ENCODE data around the gene MARCKSL1. TPM values are rescaled to one million over a fixed set of nuclear protein-coding genes. Genes with fewer than 3 reads are reported as not detected.

The MARCKSL1 gene
- polyA plus RNA-seq, 1 donor from 2014 or later = 694 TPM

DNA sequence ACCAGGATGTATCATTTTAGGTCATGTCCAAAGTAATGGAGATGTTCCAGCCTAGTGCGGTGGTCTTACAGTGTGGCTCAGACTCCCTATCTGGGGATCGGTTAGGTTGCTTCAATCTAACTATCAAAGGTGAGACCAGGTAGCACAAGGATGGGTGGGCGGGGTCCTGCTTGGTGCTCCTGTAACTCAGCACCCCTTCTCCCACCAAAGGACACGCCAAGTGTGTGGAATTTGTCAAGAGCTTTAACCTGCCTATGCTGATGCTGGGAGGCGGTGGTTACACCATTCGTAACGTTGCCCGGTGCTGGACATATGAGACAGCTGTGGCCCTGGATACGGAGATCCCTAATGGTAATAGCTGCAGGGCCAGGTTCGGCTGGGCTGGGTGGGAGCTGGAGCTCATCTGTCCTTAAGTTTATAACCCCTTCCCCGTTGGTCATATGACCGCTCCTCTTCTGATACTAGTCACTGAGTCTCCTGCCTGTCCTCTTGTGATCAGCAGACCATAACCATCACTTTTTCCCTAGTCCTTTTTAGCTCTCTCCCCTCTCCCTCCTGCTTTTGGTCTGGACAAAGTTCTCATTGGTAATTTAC, 5.4 kb downstream of the MARCKSL1 start:
- no peak overlapping the region for H2AFZ ChIP-seq (ENCODE audit: low read depth, low read length)
- no peaks in the 10 kb centered on the region for H3K9me3 ChIP-seq (ENCODE audit: low read length)
- no peak overlapping the region for H3K4me3 ChIP-seq (ENCODE audit: low read length)
- peaks cover 22% of the 10 kb centered on the region for H4K20me1 ChIP-seq (ENCODE audit: insufficient read depth)
- H3K9me2 ChIP-seq (ENCODE audit: insufficient read depth, low read length) = no peaks in the 10 kb centered on the region
- H3K27me3 ChIP-seq (ENCODE audit: insufficient read depth, low read depth, low read length) = no peaks in the 10 kb centered on the region
- no peak overlapping the region for H3K9ac ChIP-seq (ENCODE audit: low read length)
- no peaks in the 10 kb centered on the region for H3F3A ChIP-seq (ENCODE audit: insufficient read depth, low read length, poor library complexity, severe bottlenecking)
- no peak overlapping the region for H3K4me2 ChIP-seq (ENCODE audit: low read length)
- peaks cover 6% of the 10 kb centered on the region for H3K36me3 ChIP-seq (ENCODE audit: insufficient read depth, low read length)
- H3K27ac ChIP-seq (ENCODE audit: low read length) = no peak overlapping the region
- TF ChIP-seq SMC3 (conservative IDR thresholded peaks at IDR 0.05; ENCODE audit: poor library complexity) = no peak
- peaks cover 29% of the 10 kb centered on the region for H3K79me2 ChIP-seq (replicated peaks; ENCODE audit: insufficient read depth, low read length)

DNA sequence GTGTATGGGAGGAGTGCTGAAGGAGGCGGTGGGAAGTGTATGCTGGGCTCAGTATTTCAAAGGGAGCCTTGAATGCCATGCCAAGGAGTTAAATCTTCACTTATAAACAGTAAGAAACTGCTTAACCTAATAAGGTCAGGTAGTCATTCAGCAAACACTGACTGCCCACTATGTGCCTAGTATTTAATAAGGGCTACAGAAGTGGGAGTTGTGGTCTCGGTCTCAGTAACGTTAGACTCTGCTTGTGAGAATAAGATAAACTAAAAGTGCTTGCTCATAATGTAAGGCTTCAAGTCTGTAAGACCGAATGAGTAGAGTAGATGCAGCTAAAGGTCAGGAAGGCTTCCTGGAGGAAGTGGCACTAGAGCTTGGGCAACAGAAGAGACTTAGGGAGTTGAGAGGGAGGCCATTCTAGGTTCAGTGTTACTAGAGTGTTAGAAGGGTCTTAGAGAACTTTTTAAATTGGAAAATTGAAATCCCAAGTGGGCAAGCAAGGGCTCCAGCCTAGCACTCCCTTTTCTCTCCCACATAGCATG, 6.0 kb downstream of the MARCKSL1 start:
- Histone ChIP-seq H3K4me3 (ENCODE audit: low read length) (no peak overlapping the region), H3K9me3 (ENCODE audit: low read length) (no peaks in the 10 kb centered on the region), H3F3A (ENCODE audit: insufficient read depth, low read length, poor library complexity, severe bottlenecking) (no peaks in the 10 kb centered on the region), H3K4me2 (ENCODE audit: low read length) (no peak overlapping the region), H2AFZ (ENCODE audit: low read depth, low read length) (no peak overlapping the region), H3K27ac (ENCODE audit: low read length) (no peak overlapping the region), H3K9me2 (ENCODE audit: insufficient read depth, low read length) (no peaks in the 10 kb centered on the region), H4K20me1 (ENCODE audit: insufficient read depth) (peaks cover 21% of the 10 kb centered on the region), H3K79me2 (replicated peaks; ENCODE audit: insufficient read depth, low read length) (peaks cover 23% of the 10 kb centered on the region), H3K36me3 (ENCODE audit: insufficient read depth, low read length) (peaks cover 6% of the 10 kb centered on the region), H3K27me3 (ENCODE audit: insufficient read depth, low read depth, low read length) (no peaks in the 10 kb centered on the region), H3K9ac (ENCODE audit: low read length) (no peak overlapping the region)
- TF ChIP-seq REST (IDR thresholded peaks at IDR 0.05; ENCODE audit: borderline replicate concordance) (no peak), RAD21 (conservative IDR thresholded peaks at IDR 0.05) (no peak), EZH2 (IDR thresholded peaks at IDR 0.05; ENCODE audit: borderline replicate concordance, insufficient read depth, low read length, poor library complexity, severe bottlenecking) (no peak), SMC3 (conservative IDR thresholded peaks at IDR 0.05; ENCODE audit: poor library complexity) (no peak), POLR2AphosphoS5 (IDR thresholded peaks at IDR 0.05) (no peak), TAF1 (IDR thresholded peaks at IDR 0.05; ENCODE audit: low read depth) (no peak), MXI1 (conservative IDR thresholded peaks at IDR 0.05; ENCODE audit: poor library complexity, severe bottlenecking) (no peak)
- TF ChIP-seq, protein P1, sequence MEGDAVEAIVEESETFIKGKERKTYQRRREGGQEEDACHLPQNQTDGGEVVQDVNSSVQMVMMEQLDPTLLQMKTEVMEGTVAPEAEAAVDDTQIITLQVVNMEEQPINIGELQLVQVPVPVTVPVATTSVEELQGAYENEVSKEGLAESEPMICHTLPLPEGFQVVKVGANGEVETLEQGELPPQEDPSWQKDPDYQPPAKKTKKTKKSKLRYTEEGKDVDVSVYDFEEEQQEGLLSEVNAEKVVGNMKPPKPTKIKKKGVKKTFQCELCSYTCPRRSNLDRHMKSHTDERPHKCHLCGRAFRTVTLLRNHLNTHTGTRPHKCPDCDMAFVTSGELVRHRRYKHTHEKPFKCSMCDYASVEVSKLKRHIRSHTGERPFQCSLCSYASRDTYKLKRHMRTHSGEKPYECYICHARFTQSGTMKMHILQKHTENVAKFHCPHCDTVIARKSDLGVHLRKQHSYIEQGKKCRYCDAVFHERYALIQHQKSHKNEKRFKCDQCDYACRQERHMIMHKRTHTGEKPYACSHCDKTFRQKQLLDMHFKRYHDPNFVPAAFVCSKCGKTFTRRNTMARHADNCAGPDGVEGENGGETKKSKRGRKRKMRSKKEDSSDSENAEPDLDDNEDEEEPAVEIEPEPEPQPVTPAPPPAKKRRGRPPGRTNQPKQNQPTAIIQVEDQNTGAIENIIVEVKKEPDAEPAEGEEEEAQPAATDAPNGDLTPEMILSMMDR (IDR thresholded peaks at IDR 0.05; ENCODE audit: poor library complexity, severe bottlenecking) = no peak

GRCh38 chr1:32327204-32327603, 8.8 kb downstream of the MARCKSL1 start:
- Histone ChIP-seq H3K4me2 (ENCODE audit: low read length) (no peak overlapping the region), H2AFZ (ENCODE audit: low read depth, low read length) (no peak overlapping the region), H4K20me1 (ENCODE audit: insufficient read depth) (no peaks in the 10 kb centered on the region), H3K9ac (ENCODE audit: low read length) (no peak overlapping the region), H3K36me3 (ENCODE audit: insufficient read depth, low read length) (no peaks in the 10 kb centered on the region), H3K9me3 (ENCODE audit: low read length) (no peaks in the 10 kb centered on the region), H3F3A (ENCODE audit: insufficient read depth, low read length, poor library complexity, severe bottlenecking) (no peaks in the 10 kb centered on the region), H3K9me2 (ENCODE audit: insufficient read depth, low read length) (no peaks in the 10 kb centered on the region), H3K79me2 (replicated peaks; ENCODE audit: insufficient read depth, low read length) (no peaks in the 10 kb centered on the region), H3K4me3 (ENCODE audit: low read length) (no peak overlapping the region), H3K27me3 (ENCODE audit: insufficient read depth, low read depth, low read length) (no peaks in the 10 kb centered on the region), H3K27ac (ENCODE audit: low read length) (no peak overlapping the region)
- TF ChIP-seq, protein P1 (IDR thresholded peaks at IDR 0.05; ENCODE audit: poor library complexity, severe bottlenecking) = no peak
- no peak for TF ChIP-seq REST (IDR thresholded peaks at IDR 0.05; ENCODE audit: borderline replicate concordance)
